GM08714 (cell line): Measurements from ENCODE around the gene TMEM88.
"Not testable (repeated sequence)": the region's sequence is repeated elsewhere in the genome, so short reads cannot be mapped to it uniquely, and the experiment has no call there.

Experiments used
- H3K4me3 ChIP-seq: fragments of 200-500 bp; sonication (Bioruptor generic); 2 replicates; pipeline ENCODE4 v1.5.1; 2014; ENCODE audit warnings: mild to moderate bottlenecking, low read length, inconsistent platforms
- ZNF274 ChIP-seq: IDR thresholded peaks from 2 replicates; pipeline ENCODE4 v1.6.1; 2012; ENCODE audit warnings: mild to moderate bottlenecking, low read depth, low read length

TMEM88 gene, protein sequence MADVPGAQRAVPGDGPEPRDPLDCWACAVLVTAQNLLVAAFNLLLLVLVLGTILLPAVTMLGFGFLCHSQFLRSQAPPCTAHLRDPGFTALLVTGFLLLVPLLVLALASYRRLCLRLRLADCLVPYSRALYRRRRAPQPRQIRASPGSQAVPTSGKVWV

DNA sequence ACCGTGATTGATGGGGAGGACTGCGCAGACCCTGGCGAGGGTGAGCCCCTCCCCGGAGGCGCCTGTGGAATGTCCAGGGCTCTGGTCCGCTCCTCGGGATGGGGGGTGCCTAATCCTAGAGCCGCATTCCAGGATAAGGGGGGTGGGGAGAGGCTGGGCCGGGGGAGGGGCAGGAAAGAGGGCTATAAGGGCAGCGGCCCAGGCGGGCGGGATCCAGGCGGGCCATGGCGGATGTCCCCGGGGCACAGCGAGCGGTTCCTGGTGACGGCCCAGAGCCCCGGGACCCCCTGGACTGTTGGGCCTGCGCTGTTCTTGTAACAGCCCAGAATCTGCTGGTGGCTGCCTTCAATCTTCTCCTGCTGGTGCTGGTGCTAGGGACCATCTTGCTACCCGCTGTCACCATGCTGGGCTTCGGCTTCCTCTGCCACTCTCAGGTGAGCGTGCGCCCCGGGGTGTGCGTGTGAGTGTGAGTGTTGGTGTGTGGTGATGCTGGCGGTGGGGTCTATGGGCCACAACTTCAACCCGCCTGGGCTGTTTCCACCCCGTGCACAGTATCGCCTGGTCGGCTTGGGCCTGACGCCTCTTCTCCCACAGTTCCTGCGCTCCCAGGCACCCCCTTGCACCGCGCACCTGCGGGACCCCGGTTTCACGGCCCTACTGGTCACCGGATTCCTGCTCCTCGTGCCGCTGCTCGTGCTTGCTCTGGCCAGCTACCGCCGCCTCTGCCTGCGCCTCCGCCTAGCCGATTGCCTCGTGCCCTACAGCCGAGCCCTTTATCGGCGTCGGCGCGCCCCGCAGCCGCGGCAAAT lies at the start of gene TMEM88:
Gene TMEM88 (plus strand): TSS at position 216 of the 809 bp plus-strand sequence. CDS start 9 bp downstream, at position 225.
- H3K4me3 ChIP-seq: peak within 1 kb of the TSS; percentile 74; the same call in 1 of the 2 replicates
- no peak for TF ChIP-seq ZNF274

DNA sequence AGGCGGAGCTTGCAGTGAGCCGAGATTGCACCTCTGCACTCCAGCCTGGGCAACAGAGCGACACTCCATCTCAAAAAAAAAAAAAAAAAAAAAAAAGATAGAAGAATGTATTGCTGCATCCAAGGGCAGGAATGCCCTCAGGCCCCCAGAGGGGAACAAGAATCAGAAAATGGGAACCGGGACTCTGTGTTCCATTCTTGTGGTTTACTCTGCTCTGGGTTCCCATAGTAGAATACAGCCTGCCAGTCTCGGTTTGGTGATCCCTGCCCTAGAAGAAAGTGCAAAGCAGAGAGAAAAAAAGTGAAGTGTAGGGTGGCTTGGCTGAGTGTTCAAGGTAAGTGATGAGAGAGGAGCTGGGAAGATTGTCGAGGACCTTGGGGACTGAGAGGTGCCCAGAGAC lies 48.3 kb upstream of the TMEM88 start:
- no peak overlapping the region for H3K4me3 ChIP-seq
- no peak for TF ChIP-seq ZNF274

DNA sequence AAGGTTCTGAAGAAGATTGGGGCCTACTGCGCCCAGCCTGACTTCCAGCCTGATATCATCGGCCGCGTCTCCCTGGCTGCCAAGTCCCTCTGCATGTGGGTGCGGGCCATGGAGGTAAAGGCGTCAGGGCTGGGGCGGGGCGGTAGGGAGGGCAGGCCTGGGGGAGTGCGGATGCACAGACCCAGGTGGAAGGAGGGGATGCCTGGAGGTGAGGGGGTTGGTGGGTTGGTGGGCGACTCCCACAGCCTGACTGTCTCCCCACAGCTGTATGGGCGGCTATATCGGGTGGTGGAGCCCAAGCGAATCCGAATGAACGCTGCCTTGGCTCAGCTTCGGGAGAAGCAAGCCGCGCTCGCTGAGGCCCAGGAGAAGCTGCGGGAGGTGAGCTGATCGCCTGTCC lies 47.7 kb upstream of the TMEM88 start:
- H3K4me3 ChIP-seq: no peak overlapping the region

DNA sequence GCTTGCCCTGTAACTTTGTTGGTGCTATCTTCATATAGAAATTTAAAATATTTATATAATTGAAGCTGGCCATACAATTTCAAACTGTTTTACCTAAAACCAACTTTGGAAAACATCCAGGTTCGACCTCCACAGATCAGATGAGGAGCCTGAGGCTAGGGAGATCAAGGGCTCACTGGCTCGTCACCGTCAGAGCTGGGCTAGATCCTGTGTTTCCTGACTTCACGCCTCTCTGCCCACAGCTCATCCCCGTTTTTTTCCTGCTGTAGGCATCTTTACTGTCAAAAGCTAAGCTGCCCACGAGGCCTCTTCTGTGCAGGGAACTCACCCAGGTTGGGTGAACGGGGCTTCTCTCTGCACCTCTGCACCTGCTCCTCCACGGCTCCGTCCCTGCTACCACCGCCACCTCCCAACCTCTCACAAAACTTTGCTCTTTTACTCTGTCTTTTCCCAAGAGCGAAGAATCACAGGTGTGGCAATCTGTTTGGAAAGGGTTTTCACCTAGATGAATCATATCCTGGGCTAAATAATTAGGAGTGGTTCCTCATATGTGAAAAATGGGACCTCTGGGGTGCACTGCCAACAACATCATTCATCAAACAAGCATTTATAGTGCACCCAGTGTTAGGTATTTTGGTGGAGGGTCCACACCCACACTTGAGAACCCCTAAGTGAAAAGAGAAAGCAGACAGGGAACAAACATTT lies 45.6 kb upstream of the TMEM88 start:
- no peak overlapping the region for H3K4me3 ChIP-seq
- no peak for TF ChIP-seq ZNF274

More for the DNA sequence above, 47.7 kb upstream of the TMEM88 start:
- TF ChIP-seq ZNF274: no peak

DNA sequence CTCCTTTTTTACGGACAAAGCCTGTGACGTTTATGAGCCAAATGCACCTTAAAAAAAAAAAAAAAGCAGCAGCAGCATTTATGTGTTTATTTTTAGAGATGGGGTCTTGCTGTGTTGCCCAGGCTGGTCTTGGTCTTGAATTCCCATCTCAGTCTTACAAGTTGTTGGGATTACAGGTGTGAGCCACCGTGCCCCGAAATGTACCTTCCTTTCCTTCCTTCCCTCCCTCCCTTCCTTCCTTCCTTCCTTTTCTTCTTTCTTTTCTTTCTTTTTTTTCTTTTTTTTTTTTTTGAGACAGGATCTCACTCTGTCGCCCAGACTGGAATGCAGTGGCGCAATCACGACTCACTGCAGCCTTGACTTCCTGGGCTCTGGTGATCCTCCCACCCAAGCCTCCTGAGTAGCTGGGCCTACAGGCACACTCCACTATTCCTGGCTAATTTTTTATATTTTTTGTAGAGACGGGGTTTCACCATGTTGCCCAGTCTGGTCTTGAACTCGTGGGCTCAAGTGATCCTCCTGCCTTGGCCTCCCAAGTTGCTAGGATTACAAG lies 45.0 kb upstream of the TMEM88 start:
- not testable (repeated sequence) for H3K4me3 ChIP-seq

DNA sequence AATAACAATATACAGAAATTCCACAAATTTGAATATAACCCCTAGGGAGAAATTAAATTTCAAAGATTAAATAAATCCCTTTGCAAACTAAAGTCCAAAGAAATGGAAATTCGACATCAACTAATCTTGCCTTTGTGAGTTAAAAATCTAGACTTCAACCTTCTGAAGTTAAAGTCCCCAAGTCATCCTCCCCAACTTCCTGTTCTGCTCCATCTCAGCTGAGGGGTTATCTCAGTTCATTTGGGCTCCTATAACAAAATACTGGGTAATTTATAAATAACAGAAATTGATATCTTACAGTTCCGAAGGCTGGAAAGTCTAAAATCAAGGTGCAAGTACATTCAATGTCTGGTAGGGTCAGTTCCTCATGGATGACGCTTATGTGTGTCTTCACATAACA lies 43.6 kb upstream of the TMEM88 start:
- TF ChIP-seq ZNF274: no peak
- H3K4me3 ChIP-seq: no peak overlapping the region

DNA sequence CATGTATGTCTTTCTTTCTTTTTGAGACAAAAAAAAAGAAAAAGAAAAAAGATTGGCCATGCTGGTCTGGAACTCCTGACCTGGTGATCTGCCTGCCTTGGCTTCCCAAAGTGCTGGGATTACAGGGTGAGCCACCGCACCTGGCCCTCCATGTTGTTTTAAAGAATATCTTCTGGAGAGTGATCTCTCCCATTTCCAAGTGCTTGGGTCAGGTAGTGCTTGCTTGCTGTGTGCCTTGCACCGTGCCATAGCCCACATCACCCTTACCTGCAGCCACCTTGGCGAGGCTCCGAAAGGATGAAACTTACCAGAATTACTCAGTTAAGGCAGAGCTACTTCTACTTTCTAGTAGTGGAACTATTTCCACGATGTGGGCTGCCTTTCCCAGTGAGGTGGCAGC lies 39.9 kb upstream of the TMEM88 start:
- H3K4me3 ChIP-seq: no peak overlapping the region
- TF ChIP-seq ZNF274: no peak

DNA sequence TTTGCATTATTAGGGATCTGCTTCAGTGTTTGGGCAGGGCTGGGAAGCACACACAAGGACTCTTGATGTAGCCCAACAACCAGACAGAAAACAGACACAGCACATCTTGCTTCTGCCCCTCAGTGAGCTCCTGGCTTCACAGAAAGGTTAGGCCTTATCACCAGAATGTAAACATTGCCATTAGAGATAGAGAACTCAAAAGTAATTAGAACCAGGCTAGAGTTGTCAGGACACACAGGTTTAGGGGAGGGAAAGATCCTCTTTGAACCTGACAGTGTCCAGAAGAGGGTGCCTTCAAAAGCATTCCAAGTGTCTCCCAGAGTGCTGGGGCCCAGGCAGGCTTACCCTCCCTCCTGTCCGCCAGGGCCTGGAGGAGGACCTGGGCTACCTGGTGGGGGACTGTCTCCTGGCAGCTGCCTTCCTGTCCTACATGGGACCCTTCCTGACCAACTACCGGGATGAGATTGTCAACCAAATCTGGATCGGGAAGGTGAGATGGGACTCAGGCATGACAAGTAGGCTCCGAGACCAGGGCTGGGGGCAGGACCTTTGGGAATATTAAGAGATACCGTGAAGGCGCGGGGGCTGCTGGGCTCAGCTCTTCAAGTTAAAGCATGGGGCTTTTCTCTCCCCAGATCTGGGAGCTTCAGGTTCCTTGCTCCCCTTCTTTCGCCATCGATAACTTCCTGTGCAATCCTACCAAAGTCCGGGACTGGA lies 37.8 kb upstream of the TMEM88 start:
- H3K4me3 ChIP-seq: no peak overlapping the region
- TF ChIP-seq ZNF274: no peak

DNA sequence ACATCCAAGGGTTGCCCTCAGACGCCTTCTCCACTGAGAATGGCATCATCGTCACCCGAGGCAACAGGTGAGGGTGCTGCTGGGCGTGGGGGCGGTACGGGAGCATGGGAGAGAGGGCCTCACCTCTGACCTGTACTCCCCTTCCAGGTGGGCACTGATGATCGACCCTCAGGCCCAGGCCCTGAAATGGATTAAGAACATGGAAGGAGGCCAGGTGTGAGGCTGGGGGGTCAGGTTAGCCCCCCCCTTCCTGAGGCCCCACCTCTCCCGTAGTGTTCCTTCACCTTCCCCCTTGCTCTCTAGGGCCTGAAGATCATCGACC lies 37.3 kb upstream of the TMEM88 start:
- no peak for TF ChIP-seq ZNF274
- no peak overlapping the region for H3K4me3 ChIP-seq

DNA sequence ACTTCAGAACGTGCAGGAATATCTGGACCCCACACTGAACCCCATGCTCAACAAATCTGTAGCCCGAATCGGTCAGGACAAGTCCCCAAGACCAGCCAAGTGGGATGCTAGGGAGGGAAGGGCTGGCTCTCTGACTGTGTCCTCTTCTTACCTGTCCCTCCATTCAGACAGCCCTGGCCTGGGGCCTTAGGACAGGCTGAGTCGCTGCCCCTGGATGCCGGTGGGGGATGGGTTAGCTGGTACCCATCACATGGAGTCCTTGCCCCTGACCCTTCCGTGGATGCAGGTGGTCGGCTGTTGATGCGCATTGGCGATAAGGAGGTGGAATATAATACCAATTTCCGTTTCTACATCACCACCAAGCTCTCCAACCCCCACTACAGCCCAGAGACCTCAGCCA lies 36.8 kb upstream of the TMEM88 start:
- TF ChIP-seq ZNF274: no peak

DNA sequence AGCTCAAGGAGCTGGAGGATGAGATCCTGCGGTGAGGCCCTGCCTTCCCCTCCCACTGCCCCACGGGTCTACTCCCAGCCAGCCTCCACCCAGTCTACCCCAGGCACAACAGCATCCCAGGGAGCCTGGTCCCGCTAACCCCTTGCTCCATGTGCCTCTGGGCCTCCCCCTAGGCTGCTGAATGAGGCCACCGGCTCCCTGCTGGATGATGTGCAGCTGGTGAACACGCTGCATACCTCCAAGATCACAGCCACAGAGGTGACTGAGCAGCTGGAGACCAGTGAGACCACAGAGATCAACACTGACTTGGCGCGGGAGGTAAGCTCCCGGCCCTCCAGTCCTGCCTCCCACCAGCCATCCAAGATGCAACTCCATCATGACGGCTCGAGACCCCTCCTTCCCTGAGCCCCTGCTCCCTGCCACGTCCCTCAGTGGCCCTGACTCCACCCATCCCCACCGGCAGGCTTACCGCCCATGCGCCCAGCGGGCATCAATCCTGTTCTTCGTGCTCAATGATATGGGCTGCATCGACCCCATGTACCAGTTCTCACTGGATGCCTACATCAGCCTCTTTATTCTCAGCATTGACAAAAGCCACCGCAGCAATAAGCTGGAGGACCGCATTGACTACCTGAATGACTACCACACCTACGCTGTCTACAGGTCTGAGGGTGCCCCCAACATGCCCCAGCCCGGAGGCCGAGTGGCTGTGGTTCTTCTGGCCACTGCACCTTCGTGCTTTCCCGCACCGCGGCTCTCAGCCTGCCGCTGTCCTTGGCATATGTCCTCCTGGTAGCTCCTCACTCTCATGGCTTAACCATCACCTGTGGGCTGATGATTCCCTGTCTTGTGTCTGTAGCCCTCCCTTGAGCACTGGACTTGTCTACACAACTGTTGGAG lies 35.9 kb upstream of the TMEM88 start:
- no peak overlapping the region for H3K4me3 ChIP-seq
- TF ChIP-seq ZNF274: no peak

More for the DNA sequence above, 36.8 kb upstream of the TMEM88 start:
- no peak overlapping the region for H3K4me3 ChIP-seq

DNA sequence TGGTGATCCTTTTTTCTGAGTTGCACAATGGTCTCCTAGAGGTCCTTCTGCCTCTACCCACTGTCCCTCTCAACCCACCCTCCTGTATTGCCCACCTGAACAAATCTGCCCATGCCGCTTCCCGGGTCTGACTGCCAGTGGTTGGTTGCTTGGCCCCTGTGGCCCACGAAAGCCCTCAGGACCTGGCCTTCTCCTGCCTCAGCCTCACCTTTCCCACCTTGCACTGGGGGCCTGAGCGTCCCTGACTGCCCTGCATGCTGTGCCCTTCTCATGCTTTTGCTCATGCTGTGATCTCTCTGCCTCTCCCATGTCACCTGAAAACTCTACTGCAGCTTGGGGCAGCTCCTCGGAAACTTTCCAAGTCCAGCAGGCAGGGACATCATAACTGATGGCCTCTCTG lies 34.6 kb upstream of the TMEM88 start:
- no peak for TF ChIP-seq ZNF274

DNA sequence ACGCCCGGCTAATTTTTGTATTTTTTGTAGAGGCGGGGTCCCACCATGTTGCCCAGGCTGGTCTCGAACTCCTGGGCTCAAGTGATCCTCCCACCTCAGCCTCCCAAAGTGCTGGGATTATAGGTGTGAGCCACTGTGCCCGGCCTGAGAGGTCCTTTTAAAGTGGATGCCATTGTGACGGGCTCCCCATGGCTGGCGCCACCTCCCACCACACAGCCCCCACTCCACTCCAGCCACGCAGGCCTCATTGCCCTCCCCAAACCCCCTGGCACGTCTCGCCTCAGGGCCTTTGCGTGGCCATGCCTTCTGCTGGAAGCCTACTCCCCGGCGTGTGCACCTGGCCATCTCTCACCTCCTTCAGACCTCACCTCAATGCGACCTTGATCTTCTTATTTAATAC lies 32.7 kb upstream of the TMEM88 start:
- TF ChIP-seq ZNF274: no peak
- H3K4me3 ChIP-seq: no peak overlapping the region

More for the DNA sequence above, 34.6 kb upstream of the TMEM88 start:
- H3K4me3 ChIP-seq: no peak overlapping the region
